Activated T-cell treated with anti-CD3 and anti-CD28 coated beads for 24 hours (primary cell): ENCODE results near the gene UNC93B1.

ENCODE experiments used
- DNase-seq: peaks from one replicate; pipeline ENCODE4 v3.0.0-alpha.2; 2020; ENCODE audit warnings: low read depth

The UNC93B1 gene

DNA sequence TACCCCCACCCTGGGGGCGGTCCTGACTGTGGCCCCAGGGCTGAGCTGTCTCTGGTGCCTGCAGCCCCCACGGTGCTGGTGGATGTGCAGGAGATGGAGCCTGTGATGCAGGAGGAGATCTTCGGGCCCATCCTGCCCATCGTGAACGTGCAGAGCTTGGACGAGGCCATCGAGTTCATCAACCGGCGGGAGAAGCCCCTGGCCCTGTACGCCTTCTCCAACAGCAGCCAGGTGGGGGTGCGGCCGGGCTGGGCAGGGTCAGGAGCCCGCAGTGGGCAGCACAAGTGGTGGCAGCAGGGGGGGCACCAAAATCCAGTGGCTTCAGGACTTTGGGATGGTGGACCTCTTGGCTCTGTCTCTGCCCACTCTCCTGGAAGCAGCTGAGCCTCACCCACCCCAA, 18.6 kb upstream of the UNC93B1 start:
- DNase-seq, result no peak

DNA sequence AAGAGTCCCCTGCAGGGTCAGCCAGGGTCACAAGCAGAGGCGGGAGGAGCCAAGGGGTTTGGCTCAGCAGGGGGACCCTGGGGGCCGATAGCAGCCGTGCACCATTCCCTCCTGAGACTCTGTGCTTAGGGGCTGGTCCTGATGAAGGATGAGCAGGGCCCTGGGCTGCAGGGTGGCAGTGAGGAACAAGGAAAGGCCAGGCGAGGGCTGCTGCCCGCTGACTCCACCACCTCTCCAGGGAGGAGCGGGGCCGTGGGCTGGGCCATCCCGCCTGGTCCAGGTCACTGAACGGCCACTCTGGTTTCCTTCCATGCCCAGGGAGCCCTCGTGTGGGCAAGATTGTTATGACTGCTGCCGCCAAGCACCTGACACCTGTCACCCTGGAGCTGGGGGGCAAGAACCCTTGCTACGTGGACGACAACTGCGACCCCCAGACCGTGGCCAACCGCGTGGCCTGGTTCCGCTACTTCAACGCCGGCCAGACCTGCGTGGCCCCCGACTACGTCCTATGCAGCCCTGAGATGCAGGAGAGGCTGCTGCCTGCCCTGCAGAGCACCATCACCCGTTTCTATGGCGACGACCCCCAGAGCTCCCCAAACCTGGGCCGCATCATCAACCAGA, 17.4 kb upstream of the UNC93B1 start:
- no peak for DNase-seq

DNA sequence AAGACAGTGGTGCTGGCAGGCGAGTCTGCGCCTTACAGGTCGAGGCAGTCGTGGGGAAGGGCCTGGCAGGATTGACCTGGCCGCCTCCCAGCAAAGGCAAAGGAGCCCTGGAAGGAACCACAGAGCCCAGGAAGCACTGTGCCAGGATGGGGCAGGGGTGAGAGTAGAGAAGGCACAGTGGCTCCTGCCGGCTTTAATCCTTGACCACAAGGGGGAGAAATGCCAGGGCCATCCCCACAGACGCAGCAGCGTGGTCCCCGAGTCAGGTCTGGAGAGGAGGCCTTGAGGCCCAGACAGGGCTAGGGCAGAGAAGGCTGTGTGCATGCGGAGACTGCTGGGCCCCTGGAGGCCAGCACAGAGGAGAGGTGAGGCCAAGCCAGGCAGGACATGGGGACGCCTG, 16.7 kb upstream of the UNC93B1 start:
- DNase-seq, result no peak

DNA sequence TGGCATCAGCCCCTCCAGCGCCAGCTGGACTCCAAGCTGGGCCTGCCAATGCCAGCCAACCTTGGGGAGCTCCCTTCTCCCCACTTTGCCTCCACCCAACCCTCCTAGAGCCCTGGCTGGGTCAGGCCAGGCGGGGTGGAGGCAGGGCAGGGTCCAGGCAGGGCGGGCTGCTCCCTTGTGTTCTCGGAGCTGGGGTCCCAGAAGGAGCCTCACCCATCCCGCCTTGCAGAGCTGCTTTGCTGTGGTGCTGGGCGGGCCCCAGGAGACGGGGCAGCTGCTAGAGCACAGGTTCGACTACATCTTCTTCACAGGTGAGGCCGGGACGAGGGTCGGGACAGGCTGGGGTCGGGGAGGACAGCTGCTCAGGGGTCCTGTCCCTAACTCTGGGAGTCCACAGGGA, 15.6 kb upstream of the UNC93B1 start:
- DNase-seq, result no peak

DNA sequence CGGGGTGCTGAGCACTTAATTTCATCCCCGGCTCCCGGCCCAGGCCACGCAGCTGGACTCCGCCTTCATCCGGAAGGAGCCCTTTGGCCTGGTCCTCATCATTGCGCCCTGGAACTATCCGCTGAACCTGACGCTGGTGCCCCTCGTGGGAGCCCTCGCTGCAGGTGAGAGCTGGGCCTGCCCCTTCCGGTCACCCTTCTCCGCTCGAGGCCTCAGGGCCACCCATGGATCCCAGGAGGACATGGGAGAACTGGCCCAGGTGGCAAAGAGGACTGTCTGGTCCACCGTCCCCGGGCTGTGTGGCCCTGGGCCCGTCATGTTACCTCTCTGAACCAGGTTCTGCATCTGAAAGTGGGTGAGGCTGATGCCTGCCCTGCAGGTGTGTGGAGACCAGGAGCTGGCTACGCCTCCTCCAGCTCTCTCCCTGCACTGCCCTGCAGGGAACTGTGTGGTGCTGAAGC, 14.9 kb upstream of the UNC93B1 start:
- DNase-seq, result no peak

DNA sequence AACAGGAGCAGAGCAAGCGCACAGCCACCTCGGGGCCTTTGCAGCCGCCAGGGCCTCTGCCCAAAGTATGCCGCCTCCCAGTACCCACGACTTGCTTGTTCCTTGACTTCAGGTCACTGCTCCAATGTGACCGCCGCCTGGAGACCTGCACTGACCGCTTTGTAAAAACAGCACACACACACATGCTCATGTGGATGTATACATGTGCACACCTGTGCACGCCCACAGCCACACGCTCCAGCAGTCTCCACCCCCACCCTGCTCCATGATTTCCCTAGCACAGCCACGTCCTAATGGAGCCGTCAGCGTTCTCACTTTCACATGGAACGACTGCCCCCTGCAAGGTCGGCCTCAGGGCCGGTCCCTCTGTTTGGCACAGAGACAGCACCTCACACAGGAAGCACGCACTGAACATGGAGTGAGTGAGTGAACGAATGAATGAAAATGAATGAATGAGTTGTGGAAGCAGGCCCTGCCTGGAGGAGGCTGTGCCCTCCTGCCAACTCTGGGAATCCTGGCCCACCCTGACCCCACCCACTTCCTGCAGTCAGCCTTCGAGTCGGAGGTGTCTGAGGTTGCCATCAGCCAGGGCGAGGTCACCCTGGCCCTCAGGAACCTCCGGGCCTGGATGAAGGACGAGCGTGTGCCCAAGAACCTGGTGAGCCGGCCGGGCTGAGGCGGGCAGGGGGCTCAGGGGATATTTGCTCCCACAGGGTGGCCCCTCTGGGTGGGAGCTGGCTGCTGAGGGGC, 14.3 kb upstream of the UNC93B1 start:
- DNase-seq, result no peak

DNA sequence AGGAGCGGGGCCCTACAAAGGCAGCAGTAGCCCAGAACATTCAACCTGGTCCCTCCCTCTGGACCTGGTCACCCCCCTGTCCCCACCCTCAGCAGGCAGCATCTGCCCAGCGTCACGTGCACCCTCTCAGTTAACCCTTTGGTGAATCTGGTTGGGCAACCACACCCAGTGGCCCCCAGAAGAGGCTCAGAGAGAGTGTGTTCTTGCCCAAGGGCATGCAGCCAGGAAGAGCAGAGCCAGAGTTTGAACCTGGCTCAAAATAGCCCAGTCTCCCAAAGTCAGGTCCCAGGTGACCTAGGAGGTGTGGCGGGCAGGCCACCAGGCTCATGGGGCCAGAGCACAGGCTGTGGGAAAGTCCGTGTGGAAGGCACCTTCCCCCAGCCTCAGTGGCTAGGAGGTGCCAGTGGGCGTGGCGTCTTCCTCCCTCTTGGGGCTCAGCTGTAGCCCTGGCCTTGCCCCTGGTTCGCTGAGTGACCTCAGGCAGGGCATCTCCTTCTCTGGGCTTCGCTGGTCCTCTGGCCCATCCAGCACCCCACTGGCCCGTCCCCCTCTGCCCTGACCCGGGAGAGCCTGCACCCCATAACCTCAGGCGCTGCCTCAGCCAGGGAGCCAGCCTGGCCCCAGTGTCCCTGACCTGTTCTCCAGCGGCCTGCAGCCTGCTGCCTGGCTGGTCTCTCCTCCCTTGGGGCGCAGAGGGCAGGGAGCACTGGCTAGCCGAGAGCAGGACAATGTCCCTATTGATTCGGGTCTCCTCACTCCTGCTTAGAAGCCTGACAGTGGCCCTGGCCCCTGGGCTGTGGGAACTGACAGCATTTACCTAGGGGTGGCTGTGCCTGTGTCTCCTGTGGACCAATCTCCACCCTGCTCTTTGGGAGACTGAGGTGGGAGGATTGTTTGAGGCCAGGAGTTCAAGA, 13.3 kb upstream of the UNC93B1 start:
- no peak for DNase-seq

DNA sequence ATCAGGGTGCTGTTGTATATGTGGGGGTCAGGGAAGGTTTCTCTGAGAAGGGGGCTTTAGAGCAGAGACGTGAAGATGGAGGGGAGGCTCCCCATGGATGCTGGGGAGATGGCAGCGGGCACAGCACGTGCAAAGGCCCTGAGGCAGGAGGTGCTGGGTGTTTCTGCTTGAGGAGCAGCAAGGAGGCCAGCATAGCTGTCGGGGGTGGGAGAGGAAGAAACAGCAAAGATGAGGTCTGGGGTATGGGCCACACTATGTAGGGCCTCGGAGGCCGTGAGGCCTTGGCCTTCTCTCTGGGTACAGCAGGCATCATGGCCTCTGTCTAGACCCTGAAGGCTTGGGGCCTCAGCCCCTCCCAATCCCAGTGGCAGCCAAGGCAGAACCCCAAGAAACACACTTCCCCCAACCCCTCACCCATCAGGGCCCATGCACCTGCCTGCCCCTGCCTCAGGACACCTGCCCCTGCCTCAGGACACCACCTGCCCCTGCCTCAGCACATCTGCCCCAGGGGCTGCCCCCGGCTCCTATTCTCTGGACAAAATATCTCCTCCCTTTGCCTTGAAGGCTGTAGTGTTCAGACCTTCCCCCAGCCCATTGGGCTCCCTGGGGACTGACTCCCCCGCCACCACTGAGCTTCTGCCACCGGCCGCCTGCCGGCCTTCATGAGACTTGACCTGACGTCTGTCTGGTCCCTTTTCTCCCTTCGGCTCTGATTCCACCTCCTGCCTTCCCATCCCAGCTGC, 12.4 kb upstream of the UNC93B1 start:
- DNase-seq, result no peak

DNA sequence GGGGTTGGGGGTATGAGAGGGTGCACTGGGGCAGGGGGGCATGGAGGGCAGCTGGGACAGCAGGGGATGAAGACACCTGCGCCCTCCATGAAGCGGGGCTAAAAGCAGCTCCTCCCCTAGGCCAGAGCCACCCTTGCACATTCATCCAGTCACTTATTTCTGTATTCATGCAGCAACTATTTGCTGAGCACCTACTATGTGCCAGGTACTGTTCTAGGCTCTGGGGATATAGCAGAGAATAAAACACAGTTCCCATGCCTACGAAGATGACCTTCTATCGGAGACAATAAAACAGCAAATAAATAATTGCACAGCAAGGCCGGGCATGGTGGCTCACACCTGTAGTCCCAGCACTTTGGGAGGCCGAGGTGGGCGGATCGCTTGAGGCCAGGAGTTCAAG, 11.6 kb upstream of the UNC93B1 start:
- no peak for DNase-seq

DNA sequence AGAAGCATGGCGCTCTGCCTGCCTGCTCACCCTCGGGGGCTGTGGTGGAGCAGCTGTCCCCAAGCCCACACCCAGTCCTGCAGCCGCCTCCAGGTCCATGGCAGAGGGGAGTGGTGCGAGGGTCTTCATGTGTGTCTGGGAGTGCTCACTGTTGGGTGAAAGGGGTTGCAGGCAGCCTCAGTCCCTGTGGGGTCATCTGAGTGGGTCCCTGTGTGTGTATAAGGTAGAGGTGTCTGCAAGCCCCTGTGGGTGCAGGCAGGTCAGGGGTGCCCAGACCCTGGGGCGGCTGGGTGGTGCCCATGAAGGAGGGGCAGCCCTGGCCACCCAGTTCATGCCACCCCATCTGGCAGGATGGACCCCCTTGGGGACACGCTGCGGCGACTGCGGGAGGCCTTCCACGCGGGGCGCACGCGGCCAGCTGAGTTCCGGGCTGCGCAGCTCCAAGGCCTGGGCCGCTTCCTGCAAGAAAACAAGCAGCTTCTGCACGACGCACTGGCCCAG, 11.1 kb upstream of the UNC93B1 start:
- DNase-seq, result no peak

DNA sequence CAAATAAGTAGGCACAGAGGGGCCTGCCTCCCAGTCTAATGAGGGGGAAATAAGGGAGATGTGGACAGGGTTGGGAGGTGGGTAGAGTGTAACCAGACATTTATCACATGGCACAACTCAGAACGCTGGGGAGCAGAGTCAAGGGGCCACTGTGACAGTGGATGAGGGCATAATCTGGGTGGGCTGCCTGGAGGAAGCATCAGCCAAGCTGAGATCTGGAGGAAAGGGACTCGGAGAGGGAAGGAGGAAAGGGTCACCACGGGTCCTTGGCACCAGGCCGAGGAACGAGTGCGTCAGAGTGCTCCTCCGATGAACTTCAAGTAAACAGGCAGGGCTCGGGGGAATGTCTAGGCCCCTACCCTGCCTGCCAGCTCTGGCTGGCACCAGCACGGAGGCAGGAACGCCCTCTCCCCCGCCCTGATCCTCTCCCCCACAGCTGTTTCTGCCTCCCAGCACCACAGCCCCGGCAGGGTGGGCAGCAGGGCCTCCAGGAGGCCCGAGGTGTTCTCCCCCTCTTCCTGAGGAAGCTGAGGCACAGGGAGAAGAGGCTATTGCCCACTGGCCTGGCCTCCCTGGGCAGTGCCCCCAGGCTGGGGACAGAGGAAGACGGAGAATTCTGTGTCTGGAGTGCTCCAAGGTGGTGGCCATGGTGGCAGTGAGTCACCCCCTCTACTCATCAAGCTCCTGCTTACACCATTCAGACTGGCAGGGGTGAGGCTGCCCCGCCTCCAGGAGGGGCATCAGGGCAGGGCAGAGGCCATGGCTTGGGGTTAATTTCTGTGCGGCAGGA, 10.5 kb upstream of the UNC93B1 start:
- DNase-seq, result no peak

DNA sequence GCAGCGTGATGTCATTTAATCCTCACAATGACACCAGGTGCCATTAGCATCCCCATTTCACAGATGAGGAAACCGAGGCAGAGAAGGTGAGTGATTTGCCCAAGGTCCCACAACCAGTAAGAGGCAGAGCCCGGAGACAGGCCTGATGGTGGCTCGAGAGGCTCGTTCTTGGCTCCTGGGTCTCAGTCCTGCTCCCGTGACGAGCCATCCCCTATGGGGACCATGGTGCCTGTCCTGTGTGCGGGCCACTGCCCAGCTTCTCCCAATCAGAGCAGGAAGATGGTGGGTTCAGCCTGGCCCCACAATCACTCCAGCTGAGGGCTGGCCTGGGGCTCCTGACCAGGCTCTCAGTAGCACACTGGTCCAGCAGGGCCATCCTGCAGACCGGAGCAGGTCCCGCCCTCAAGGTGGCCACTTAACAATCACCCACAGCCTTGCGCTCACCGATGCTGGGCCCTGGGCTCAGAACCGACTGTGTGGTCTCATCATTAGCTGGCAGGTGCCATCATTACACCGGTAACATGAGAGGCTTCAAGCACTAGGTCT, 9.8 kb upstream of the UNC93B1 start:
- DNase-seq, result no peak

DNA sequence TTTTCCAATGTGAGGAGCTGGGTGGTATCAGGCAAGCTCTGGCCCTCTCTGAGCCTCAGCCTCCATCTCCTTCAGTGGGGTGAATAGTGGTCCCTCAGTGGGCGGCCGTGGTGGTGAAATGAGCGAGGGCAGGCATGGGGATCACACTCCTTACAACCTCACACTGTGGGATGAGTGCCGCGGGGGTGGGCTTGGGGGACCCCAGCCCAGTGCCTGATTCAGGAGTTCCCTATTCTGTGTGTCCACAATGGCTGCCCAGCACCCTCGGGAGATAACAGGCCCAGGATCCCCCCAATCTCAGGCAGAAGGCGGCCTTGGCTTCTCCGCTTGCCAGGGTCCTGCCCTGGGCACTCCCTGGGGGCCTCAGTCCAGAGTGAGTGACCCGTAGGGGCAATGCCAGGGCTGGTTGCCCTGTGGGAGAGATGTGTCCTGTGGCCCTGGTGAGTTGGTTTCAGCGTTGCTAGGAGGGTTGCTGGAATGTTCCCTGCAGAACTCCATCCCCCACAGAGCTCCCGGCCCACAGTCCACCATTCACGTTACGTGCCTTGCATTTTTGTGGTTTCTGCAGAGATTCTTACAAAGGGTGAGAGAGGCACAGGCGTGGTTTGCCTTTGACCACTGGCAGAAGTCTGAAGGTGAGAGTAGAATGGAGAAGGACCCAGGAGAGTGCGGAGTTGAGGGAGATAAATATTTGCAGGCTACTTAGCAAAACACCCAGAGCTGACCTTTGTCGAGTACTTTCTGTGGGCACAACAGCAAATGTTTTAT, 9.1 kb upstream of the UNC93B1 start:
- DNase-seq, result no peak

DNA sequence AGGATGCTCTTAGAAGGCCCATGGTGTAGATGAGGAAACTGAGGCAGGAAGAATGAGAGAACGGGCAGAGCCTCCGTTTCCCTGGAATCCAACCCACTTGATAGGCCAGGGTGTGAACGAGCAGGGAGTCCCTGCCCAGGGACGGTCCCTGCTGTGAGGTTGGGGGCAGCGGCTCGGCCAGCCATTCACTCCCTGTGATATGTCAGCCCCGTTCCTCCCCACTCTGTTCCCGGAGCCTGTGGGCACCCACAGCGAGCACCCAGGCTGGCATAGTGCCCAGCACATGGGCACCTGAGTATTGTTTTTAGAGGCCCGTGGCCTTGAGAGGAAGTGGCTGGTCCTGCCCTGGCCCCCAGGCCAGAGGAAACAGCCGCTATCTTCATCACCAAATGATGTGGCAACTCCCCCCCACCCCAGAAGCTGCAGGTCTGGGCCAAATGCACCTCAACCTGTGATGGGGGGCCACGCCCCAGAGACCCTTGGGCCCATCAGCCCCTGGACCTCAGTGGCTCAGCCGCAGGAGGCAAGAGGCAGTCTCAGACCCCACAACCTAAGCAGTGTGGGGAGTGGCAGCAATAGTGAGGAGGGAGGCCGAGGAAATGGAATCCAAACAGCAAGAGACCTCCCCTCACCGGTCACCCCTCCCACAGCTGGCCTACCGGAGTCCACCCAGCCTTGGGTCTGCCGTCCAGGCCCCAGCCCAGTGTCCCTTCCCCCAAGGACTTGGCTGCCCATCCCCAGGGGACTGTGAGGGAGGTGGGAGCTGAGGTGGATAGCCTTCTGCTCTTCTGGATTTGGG, 8.3 kb upstream of the UNC93B1 start:
- DNase-seq, result no peak

DNA sequence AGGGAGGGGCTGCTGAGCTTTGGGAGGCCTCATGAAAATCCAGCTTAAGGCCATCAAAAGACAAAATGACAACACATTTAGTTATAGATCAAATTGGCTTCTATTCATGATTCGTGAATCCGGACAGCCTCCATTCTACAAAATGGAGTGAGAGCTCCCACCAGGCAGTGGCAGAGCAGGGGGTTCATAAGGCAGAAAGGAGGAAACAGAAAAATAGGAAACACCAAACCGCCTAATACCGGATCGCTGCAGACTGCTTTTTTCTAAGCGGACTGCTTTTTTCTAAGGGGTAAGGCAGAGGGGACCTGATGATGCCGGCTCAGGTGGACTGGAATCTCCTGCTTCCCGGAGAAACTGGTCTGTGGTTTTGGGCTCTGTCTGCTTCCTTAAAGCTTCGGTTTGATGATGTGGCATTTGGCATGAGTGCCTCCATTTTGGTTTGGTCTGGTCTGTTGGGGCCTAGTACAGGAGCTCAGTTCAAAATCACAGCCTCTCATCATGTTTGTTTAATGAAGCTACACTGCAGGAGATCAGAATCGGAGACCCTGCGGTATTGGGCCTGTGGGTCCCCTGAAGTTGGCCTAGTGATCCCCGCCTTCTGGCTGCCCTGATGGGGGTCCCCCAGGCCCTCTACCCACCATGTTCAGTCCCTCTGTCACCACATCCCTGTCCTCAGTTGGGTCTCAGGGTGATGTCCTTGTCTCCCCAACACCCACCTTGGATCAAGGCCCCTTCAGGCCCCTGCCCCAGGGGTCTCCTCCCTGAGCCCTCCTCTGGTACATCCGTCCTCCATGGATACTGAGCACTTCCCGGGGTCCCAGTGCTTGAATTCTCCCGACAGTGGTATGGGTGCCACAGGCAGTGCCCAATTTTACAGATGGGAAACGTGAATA, 7.4 kb upstream of the UNC93B1 start:
- no peak for DNase-seq

DNA sequence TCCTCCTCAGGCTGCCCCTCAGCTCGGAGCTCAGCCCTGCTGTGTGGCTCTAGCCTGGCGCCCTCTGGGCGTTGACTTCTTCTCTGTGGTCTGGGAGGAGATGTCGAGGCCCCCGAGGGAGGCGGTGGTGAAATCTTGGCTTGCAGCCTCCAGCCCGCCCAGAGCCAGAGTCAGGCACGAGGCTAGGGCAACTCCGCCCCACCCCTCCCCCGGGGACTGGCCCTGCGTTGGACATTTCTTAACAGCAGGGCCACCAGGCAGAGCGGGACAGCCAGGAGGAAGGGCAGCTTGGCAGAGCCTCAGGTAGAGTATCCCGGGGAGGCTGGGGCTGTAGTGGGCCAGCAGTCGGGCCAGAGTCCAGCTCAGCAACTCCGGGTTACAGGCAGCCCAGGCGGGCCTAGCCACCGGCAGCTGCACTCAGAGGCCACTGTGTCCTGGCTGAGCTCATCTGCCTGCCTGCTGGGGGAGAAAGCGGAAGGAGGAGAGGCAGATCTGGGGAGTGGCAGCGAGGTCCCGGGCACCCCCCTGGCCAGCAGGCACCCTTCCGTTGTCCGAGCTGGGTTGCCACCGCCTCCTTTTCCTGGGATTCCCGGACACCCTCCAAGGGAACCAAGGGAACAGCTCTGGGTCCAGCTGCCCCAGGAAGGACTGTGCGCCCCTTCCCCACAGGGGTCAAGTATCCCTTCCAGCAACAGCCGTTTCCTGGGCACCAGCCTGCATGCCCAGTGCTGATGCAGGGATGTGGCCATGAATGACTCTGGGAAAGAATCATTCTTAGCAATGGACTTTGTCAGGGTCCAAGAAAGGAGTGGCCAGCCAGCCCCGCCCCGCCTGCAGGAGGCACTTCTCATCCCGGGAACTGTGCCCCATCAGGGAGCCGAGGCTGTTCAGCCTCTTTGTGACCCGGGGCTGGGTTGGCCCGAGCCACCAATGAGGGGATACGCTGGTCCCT, 6.5 kb upstream of the UNC93B1 start, which contains the start of gene ALDH3B1:
ALDH3B1 (plus strand) TSS at position 238 of the 952 bp plus-strand sequence. CDS start 4,971 bp downstream, outside the sequence.
- no peak for DNase-seq
